Vagina (tissue), 2 donors: ENCODE data around the gene PFDN1.

ENCODE experiments used
- POLR2A ChIP-seq, 2 donors: fragments of 450-650 bp; IDR thresholded peaks; one replicate each; pipeline ENCODE4 v1.6.1; 2017; ENCODE audit warnings: antibody characterized with exemption in 2 of 2, mild to moderate bottlenecking in 2 of 2, moderate library complexity in 2 of 2
- TF ChIP-seq, protein P1 (sequence below), 3 experiments: fragments of 450-650 bp in 2 of 3; fragments of 200-600 bp in 1 of 3; sonication (generic) in 1 of 3; IDR thresholded peaks; one replicate each; pipeline ENCODE4 v1.5.1; 2017 to 2019; ENCODE audit warnings: antibody characterized with exemption in 3 of 3, mild to moderate bottlenecking in 2 of 3, moderate library complexity in 2 of 3

GRCh38 chr5:140249536-140249935 is 53.4 kb downstream of the PFDN1 start:
- TF ChIP-seq, protein P1, sequence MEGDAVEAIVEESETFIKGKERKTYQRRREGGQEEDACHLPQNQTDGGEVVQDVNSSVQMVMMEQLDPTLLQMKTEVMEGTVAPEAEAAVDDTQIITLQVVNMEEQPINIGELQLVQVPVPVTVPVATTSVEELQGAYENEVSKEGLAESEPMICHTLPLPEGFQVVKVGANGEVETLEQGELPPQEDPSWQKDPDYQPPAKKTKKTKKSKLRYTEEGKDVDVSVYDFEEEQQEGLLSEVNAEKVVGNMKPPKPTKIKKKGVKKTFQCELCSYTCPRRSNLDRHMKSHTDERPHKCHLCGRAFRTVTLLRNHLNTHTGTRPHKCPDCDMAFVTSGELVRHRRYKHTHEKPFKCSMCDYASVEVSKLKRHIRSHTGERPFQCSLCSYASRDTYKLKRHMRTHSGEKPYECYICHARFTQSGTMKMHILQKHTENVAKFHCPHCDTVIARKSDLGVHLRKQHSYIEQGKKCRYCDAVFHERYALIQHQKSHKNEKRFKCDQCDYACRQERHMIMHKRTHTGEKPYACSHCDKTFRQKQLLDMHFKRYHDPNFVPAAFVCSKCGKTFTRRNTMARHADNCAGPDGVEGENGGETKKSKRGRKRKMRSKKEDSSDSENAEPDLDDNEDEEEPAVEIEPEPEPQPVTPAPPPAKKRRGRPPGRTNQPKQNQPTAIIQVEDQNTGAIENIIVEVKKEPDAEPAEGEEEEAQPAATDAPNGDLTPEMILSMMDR (IDR thresholded peaks at IDR 0.05), result no peak
- TF ChIP-seq POLR2A (IDR thresholded peaks at IDR 0.05), result no peak
